DMS53 treated with DMSO at 0.1 percent for 48 hours (cell line): ENCODE data around the gene RTN4.

Source experiments
- DNase-seq: peaks from one replicate; lab custom pipeline; 2025; ENCODE audit not compliant: unreplicated experiment; lab: John Stamatoyannopoulos, UW

Gene RTN4

DNA sequence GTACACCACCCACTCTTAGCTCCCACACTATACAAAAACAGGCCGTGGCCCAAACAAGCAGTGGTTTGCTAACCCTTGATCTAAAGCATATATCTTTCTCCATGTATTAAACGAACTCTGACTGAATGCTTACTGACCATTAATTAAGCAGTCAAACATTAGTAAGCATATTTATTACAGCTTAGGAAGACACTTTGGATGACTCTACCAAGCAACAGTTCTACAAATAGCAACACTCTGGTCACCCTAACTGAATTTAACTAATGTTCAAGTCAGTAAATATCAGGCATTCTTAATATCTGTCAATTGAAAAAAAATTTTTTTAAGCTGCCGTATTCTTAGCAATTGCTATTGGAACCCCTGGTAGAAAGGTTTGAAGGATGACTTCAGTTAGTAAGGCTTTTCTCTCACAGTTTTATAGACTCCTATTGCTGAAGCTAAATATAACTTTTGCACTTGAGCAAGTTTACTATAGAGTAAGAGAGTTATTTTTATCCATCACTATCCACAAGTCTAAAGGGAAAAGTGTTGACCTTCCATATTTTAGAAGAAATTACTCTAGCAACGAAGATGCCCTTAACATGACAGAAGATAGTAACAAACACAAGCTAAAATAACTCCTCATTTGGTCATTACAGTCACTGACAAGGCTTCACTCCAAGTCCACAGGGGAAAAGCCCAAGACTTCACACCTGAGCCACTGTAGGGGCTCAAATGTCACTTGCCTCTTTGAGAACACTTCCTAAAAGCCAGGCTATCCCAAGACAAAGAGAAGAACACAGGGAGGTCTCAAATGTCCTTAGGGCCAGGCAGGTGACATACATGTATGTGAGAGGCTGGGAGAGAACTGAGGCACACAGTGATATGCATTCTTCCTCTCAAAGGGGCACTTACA, 74.4 kb downstream of the RTN4 start:
- no peak for DNase-seq

DNA sequence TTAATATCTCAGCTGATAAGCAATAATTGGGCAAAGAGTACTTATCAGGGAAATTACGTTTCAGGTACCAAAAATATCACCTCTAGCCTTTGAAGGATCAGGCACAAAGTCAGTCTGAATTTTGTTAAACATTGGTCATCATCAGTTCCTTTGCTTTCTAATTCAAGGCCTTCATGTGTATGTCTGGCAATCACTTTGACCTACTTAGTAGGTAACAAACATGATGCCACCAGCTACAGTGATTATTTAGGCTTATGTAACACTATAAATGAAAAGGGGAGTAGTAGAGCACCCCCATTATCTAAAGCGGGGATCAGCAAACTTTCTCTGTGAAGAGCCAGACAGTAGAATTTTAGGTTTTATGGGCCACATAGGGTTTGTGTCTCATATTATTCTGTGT, 75.1 kb downstream of the RTN4 start:
- DNase-seq = no peak

DNA sequence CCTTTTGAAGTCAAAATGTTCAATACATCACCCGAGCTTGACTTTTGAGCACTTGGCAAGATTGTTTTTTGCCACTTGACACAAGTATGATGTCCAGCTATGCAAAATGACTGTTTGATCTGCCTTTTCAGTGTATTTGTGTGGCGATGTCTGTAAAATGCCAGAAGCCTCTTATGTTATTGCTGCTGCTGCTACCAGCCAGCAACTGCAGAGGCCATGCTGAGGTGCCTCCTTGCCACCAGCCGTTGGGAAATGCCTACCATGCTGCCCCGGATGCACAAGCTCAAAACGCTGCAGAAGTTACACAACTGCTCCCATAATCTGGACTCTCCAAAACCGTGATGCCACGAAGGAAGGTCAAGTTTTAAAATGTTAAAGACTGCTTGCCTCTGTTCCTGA, 80.3 kb downstream of the RTN4 start:
- no peak for DNase-seq

DNA sequence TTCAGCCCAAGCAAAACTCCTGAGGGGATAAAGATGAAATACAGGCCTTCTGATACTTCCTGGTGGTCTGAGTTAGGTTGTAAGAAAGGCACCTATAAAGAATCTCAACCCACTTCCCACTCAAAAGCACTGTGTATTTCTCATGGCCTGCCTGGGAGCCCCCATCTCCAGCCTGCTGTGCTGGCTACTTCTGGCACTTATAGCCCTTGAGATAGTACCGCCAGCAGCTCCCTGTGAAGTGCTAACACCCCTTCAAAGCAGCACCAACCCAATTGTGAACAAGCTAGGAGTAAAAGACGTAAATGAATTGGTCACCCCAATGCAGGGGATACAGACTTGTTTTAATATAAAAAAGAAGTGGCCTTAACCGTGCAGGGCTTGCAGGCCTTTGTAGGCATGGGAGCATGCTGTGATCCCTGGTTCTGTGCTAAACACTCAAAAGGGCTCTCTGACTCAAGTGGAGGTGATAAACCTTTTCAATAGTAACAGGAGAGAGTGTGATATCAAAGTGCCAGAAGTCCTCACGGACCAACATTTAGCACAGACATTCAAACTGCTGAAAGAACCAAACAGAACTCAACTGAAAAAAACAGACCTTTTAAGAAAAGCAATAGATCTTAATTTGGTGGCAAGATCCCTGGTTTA, 80.8 kb downstream of the RTN4 start:
- no peak for DNase-seq

DNA sequence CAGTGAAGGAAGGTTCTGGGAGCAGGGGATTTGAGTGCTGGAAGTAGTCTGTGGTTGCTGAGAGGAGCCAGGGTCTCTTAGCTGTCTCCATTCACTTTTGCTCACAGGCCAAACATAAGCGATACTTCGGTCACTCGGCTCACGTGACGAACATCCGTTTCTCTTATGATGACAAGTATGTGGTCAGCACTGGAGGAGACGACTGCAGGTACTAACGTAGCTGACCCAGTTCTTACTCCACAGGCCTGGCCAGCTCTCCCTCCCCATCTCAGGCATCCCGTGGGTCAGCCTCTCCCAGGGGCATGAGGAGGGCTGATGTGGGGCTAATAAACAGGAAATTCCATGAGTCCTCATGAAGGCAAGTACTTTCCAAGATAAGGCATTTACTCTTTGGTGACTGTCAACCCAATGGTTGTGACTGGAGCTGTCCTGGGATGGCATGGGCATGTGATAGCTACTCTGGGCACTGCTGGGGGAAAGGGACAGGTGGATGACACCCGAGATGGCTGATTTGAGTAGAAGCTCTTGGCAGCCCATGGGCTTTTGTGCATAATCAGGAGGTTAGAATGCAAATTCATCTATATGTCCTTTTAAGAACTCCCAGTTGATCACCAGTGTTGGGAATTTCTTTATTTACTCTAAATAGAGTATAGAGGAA, 81.6 kb downstream of the RTN4 start:
- no peak for DNase-seq

DNA sequence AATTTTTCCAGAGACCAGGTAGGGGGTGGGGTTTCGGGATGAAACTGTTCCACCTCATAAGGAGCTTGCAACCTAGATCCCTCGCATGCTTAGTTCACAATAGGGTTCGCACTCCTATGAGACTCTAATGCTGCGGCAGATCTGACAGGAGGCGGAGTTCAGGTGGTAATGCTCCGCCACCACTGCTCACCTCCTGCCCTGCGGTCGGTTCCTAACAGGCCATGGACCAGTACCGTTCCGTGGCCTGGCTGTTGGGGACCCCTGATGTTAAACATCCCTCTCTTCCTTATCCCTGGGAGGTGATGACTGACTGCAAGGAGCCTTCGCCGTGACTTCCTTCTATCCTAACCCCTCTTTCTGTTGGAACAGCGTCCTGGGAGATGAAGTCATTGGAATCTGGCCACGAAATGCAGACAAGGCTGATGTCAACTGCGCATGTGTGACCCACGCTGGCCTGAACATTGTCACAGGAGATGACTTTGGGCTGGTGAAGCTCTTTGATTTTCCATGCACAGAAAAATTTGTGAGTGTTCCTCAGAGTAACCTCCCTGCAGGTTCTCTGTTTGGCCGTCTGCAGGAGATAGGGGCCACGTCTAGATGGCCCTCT, 82.4 kb downstream of the RTN4 start:
- DNase-seq = no peak

DNA sequence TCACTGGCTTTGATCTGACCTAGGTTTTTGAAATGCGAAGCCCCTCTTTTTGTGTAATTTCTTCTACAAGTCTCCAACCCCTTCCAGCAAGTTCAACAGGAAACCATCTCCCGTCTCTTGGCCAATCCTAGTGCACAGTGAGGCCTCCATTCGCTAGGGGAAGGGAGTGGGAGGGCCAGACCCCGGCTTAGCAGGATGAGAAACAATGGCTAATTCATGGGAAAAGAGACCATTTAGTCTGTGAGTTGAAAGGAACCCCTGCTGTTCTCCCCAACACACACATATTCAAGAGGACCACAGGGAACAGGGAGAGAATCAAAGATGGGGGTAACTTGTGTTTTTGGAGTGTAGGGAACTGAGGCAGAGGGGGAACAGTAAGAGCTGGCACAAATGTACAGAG, 83.0 kb downstream of the RTN4 start:
- no peak for DNase-seq

DNA sequence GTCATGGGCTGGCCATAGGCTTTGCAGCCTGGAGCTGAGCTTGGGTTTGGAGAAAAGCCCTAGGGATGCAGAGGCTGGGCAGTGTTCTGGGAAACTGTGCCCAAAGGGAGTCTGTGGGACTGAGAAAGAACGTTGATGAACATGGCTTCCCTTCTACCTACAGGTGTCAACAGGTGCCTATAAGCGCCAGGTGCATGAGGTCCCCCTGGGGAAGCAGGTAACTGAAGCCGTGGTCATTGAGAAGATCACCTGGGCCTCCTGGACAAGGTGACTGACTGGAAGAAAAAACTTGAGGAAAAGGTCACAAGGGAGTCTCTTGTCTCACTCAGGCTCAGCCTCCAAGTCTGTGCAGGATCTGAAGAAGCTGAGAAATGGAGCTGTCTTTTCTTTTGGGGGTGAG, 83.4 kb downstream of the RTN4 start:
- DNase-seq = no peak

DNA sequence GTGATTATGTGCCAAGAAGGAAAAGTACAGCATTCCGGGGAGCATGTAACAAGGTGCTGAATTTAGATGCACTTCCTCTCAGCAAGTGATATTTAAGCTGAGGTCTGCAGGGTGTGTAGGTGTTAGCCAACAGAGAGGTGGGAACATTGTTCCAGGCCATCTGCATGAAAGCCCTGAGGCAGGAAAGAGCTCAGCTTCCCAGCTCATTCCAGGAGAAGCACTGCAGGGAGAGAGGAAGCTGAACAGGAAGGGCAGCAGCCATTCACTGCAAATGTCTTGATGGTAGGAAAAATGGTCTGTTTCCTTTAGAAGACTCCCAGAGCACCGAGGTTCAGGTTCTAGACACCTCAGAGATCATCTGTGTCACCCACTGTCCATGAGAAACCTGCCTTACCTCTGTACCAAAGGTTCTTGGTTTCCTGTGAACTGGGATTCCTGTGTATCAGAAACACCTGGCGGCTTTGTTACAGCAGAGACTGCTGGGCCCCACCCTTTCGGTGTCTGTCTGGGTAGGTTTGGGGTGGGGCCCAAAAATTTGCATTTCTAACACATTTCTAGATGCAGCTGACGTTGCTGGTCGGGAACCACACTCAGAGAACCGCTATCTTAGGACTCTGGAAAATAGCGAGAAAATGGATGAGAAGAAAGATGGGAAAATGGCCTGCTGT, 84.0 kb downstream of the RTN4 start:
- no peak for DNase-seq

DNA sequence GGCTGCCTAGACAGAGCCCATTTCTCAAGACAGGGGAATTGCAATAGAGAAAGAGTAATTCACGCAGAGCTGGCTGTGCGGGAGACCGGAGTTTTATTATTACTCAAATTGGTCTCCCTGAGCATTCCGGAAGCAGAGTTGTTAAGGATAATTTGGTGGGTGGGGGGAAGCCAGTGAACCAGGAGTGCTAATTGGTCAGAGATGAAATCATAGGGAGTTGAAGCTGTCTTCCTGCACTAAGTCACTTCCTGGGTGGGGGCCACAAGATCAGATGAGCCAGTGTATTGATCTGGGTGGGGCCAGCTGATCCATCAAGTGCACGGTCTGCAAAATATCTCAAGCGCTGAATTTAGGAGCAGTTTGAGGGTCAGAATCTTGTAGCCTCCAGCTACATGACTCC, 84.8 kb downstream of the RTN4 start:
- no peak for DNase-seq

DNA sequence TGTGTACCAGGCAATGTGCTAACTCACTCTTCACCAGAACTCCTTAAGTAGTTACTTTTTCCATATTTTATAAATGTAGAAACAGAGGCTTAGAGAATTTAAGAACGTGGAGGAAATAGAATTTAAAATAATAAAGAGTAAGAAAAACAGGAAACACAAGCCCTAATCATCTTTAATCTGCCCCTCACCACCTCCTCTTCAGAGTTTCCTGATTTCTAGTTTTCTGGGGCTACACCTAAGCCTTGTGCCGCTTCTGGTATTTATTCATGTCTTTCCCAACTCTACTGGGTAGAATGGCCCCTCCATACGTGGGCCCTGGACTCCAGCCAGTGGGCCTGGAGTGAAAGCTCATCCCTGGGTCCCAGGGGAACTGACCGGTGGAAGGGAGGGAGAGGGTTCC, 85.4 kb downstream of the RTN4 start:
- DNase-seq = no peak

DNA sequence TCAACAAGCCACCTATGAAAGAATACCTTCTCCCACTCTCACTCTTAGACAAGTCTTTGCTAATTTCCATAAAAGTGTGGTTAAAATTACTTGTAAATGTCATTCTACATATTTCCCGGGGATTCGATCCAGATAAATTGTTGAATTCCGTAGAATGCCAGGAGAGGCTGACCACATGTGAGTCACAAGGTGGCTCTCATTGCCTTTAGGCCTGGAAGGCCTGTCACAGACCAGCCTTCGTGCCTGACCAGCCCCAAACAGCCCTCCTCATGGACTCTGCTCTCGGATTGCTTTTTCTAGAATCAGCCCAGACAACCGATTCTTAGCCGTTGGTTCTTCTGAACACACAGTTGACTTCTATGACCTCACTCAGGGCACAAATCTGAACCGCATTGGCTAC, 86.0 kb downstream of the RTN4 start:
- no peak for DNase-seq

DNA sequence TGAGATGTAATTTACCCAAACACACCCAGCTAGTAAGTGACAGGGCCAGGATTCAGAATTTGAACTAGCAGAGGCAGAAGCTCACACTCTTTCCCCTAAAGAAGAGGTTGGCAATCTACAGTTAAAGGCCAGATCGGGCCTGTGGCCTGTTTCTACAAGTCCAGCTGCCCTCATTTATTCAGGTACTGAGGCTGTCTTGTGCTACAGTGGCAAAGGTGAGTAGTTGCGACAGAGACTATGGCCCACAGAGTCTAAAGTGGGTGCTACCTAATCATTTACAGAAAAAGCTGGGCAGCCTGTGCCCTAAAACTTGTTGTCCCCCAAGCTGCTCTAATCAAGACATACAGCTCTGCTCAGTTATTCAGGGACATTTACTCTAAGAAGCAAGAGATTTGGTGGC, 86.8 kb downstream of the RTN4 start:
- no peak for DNase-seq

DNA sequence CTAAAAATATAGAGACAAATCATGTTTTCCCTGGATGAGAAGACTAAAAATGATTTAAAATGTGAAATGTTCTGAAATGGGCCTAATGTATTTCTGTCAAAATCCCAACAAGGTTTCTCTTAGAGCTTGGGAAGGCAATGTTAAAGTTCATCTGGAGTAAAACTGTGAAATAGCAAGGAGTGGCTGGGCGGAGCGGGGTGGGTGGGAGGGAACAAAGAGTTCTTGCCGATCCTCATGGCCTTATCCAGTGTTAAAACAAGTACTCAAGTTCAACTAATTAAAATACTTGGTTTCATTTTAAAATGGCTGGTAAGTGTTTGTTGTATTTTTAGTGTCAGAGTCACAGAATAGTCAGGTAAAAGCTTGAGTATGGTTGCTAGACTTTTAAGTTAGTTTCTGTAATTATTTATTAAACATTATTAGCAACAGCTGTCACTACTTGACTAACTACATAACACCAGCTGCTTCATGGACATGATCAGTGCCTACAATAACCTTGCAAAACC, 87.3 kb downstream of the RTN4 start:
- DNase-seq = no peak

DNA sequence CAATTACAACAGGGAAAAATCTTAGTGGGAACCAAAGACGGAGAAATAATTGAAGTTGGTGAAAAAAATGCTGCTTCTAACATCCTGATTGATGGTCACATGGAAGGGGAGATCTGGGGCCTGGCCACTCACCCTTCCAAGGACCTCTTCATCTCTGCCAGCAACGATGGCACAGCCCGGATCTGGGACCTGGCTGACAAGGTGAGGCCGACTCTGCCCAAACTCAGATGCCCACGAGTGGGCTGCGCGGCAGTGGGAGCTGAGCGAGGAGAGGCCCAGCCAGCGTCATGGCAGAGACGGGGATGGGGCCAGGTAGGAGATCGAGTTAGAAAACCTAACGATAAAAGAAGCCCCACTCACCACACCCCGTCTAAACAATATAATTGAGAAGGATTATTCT, 87.7 kb downstream of the RTN4 start:
- no peak for DNase-seq

DNA sequence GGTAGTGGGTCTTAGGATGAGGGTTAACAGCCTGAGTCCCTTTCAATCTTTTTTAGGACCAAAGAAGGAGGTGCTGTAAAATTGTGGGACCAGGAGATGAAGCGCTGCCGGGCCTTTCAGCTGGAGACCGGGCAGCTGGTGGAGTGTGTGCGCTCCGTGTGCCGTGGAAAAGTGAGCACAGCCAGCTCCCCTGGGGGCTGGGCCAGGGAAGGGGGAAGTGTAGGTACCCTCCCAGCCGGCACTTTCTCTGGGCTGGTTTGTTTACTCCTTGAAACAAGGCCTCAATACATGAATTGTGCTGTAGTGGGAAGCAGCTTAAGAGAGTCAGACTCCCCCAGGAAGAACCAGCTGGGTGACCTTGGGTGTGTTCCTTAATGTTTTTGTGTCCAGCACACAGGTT, 90.1 kb downstream of the RTN4 start:
- DNase-seq = no peak

DNA sequence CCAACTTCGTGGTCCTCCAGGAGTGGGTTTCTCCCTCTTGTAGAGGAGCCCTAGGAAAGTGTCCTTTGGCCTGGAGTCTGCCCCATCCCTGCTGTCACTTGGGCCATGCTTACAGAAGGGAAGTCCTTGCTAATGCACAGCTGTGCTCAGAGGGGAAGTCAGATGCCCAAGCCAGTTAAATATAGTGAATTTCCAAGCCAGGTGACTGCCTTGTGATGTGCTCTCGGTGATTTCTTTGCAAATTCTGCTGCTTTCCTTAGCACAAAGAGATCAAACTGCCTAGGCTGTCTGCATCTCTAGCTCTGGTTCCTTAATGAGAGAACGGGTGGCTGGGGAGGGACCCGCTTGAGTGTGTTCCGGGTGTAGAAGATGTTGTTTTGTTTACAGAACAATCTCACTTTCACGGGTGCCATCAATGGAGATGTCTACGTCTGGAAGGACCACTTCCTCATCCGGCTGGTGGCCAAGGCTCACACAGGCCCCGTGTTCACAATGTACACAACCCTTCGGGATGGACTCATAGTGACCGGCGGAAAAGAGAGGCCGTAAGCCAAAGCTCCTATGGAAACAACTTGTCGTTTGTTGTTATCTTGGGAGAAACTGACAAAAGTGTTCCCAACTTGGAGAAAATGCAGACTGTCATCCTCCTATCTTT, 91.4 kb downstream of the RTN4 start:
- DNase-seq = no peak

DNA sequence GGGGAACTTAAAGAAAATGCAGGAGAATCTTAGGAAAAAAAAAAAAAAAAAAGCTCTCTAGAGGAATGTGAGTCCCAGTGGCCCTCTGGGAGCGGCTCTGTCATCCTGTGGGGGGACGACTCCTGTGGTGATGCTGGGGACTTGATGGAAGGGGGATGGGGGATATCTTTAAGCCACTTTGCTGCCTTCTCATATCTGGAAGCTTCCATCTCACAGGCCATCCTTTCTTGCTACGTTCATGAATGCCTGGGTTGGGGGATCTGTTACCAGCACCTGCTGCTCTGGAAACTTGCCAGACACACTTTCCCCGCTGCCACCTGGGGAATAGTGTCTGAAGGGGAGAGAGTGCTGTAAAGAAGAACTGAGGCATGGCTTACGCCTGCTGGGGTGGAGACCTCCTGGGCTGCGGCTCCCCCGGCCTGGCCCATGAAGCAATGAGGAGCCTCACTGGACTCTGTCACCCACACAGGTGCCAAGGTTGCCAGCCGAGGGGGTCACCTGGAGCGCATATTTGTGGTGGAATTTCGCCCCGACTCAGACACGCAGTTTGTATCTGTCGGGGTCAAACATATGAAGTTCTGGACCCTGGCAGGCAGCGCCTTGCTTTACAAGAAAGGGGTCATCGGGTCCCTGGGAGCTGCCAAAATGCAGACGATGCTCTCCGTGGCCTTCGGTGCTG, 92.8 kb downstream of the RTN4 start:
- DNase-seq = no peak

DNA sequence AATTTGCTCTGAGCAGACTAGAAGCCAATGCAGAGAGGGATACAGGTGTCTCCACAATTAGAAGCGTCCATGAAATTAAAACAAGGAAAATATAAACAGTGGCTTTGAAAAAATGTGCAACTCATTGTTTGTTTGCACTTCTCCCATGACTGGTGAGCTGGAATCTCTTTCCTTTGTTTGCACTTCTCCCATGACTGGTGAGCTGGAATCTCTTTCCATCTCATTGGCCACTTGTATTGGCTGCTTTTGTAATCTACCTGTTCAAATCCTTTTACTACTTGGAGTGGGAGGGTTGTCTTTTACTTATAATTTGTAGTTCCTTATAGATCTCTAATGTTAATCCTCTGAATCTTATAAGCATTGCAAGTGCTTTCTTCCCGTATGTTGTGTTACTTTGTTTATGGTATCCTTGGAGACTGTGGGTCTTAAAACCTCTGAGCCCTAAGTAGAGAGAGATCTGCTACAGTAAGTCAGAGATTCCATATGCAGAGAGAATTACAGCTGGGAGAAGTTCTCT, 94.1 kb downstream of the RTN4 start:
- peak; percentile 51 for DNase-seq
